ENCODE results near the gene DNAI2.

DNA sequence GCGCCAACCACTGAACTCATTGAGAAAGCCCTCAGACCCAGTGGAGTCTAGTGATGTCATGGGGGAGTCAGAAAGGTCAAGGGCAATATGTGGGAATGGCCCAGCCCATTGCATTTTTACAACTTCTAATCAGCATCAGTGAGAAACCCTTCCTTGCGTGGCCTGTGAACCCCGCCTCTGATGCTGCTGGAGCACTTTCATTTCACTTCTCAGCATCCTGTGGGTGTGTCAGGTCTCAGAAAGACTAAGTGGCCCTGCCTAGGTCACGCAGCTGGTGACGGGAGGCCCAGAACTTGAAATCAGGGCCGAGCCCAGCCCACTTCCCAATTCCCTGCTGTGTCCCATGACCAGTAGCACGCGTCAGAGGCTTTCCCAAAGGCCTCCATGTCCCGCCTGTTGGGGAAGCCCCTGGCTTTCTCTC is 6.1 kb downstream of the DNAI2 start:
- TF ChIP-seq FOXJ3 (CRISPR knock-in tag; IDR thresholded peaks at IDR 0.05; ENCODE audit: borderline replicate concordance) (no peak), ZNF317 (CRISPR knock-in tag; IDR thresholded peaks at IDR 0.05; ENCODE audit: borderline replicate concordance, low read depth) (no peak), ZNF263 (CRISPR knock-in tag; IDR thresholded peaks at IDR 0.05; ENCODE audit: low read depth) (no peak), SP1 (CRISPR knock-in tag; conservative IDR thresholded peaks at IDR 0.05) (no peak), CREM (CRISPR knock-in tag; IDR thresholded peaks at IDR 0.05) (no peak), ZNF671 (CRISPR knock-in tag; IDR thresholded peaks at IDR 0.05) (no peak), ETV6 (CRISPR knock-in tag; IDR thresholded peaks at IDR 0.05) (no peak), ESRRA (CRISPR knock-in tag; IDR thresholded peaks at IDR 0.05; ENCODE audit: borderline replicate concordance) (no peak), IRF2 (CRISPR knock-in tag; IDR thresholded peaks at IDR 0.05; ENCODE audit: borderline replicate concordance, low read depth) (no peak), GABPB1 (CRISPR knock-in tag; IDR thresholded peaks at IDR 0.05) (no peak), TCF7 (CRISPR knock-in tag; IDR thresholded peaks at IDR 0.05; ENCODE audit: low read depth) (no peak)
- TF ChIP-seq, protein P1, sequence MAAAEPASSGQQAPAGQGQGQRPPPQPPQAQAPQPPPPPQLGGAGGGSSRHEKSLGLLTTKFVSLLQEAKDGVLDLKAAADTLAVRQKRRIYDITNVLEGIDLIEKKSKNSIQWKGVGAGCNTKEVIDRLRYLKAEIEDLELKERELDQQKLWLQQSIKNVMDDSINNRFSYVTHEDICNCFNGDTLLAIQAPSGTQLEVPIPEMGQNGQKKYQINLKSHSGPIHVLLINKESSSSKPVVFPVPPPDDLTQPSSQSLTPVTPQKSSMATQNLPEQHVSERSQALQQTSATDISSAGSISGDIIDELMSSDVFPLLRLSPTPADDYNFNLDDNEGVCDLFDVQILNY (CRISPR knock-in tag; IDR thresholded peaks at IDR 0.05), result no peak
- TF ChIP-seq, protein P2, sequence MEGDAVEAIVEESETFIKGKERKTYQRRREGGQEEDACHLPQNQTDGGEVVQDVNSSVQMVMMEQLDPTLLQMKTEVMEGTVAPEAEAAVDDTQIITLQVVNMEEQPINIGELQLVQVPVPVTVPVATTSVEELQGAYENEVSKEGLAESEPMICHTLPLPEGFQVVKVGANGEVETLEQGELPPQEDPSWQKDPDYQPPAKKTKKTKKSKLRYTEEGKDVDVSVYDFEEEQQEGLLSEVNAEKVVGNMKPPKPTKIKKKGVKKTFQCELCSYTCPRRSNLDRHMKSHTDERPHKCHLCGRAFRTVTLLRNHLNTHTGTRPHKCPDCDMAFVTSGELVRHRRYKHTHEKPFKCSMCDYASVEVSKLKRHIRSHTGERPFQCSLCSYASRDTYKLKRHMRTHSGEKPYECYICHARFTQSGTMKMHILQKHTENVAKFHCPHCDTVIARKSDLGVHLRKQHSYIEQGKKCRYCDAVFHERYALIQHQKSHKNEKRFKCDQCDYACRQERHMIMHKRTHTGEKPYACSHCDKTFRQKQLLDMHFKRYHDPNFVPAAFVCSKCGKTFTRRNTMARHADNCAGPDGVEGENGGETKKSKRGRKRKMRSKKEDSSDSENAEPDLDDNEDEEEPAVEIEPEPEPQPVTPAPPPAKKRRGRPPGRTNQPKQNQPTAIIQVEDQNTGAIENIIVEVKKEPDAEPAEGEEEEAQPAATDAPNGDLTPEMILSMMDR (IDR thresholded peaks at IDR 0.05), result no peak
- TF ChIP-seq, protein P3, sequence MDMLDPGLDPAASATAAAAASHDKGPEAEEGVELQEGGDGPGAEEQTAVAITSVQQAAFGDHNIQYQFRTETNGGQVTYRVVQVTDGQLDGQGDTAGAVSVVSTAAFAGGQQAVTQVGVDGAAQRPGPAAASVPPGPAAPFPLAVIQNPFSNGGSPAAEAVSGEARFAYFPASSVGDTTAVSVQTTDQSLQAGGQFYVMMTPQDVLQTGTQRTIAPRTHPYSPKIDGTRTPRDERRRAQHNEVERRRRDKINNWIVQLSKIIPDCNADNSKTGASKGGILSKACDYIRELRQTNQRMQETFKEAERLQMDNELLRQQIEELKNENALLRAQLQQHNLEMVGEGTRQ (CRISPR knock-in tag; IDR thresholded peaks at IDR 0.05), result no peak

Data from WTC11 (cell line).